MM.1S (cell line): ENCODE measurements around the gene DPH7.

Source experiments
- DNase-seq: peaks from one replicate; pipeline ENCODE4 v3.0.0-alpha.2; 2015
- H2AFZ ChIP-seq: fragments of 300-600 bp; sonication (generic); 2 replicates; pipeline ENCODE4 v1.6.0; 2016; ENCODE audit warnings: antibody characterized with exemption, low read length
- H3F3A ChIP-seq: fragments of 300-600 bp; sonication (generic); 2 replicates; pipeline ENCODE4 v1.6.1; 2016; ENCODE audit warnings: mild to moderate bottlenecking, antibody characterized with exemption, low read length, moderate library complexity, mixed read lengths; ENCODE audit not compliant: insufficient read depth
- H3K27ac ChIP-seq: fragments of 300-600 bp; sonication (generic); 2 replicates; pipeline ENCODE4 v1.5.1; 2016; ENCODE audit warnings: mild to moderate bottlenecking, low read length
- H3K27me3 ChIP-seq: fragments of 300-600 bp; sonication (generic); replicated peaks from 2 replicates; pipeline ENCODE4 v1.6.0; 2016; ENCODE audit warnings: low read length; ENCODE audit not compliant: insufficient read depth
- H3K36me3 ChIP-seq: fragments of 300-600 bp; sonication (generic); replicated peaks from 2 replicates; pipeline ENCODE4 v1.6.1; 2016; ENCODE audit warnings: mild to moderate bottlenecking, low read length, mixed read lengths; ENCODE audit not compliant: insufficient read depth
- H3K4me1 ChIP-seq: fragments of 300-600 bp; sonication (generic); 2 replicates; pipeline ENCODE4 v1.6.1; 2016; ENCODE audit warnings: low read length, mixed read lengths
- H3K4me2 ChIP-seq: fragments of 300-600 bp; sonication (generic); 2 replicates; pipeline ENCODE4 v1.6.0; 2016; ENCODE audit warnings: low read depth, low read length
- H3K4me3 ChIP-seq: fragments of 300-600 bp; sonication (generic); 2 replicates; pipeline ENCODE4 v1.5.1; 2016; ENCODE audit warnings: low read length, mixed read lengths
- H3K79me2 ChIP-seq: fragments of 300-600 bp; sonication (generic); 2 replicates; pipeline ENCODE4 v1.6.1; 2016; ENCODE audit warnings: mixed run types, low read length, mixed read lengths
- H3K9ac ChIP-seq: fragments of 300-600 bp; sonication (generic); 2 replicates; pipeline ENCODE4 v1.6.1; 2016; ENCODE audit warnings: low read length, mixed read lengths
- H3K9me2 ChIP-seq: fragments of 300-600 bp; sonication (generic); replicated peaks from 2 replicates; pipeline ENCODE4 v1.6.1; 2016; ENCODE audit warnings: mild to moderate bottlenecking, low read length, mixed read lengths; ENCODE audit not compliant: insufficient read depth
- H3K9me3 ChIP-seq: fragments of 300-600 bp; sonication (generic); replicated peaks from 2 replicates; pipeline ENCODE4 v1.6.1; 2016; ENCODE audit warnings: mild to moderate bottlenecking, low read length, mixed read lengths; ENCODE audit not compliant: insufficient read depth
- H4K20me1 ChIP-seq: fragments of 300-600 bp; sonication (generic); 2 replicates; pipeline ENCODE4 v1.6.1; 2016; ENCODE audit warnings: mild to moderate bottlenecking, low read length, moderate library complexity, mixed read lengths; ENCODE audit not compliant: insufficient read depth
- CTCF ChIP-seq: fragments of 300-600 bp; sonication (generic); IDR thresholded peaks from 2 replicates; pipeline ENCODE4 v1.5.1; 2016; ENCODE audit warnings: antibody characterized with exemption, low read length, mixed read lengths
- EZH2 ChIP-seq: fragments of 300-600 bp; sonication (generic); optimal IDR thresholded peaks from 2 replicates; pipeline ENCODE3; 2017; ENCODE audit warnings: low read depth, mild to moderate bottlenecking, antibody characterized with exemption, low read length, mixed read lengths
- EZH2phosphoT487 ChIP-seq: fragments of 300-600 bp; sonication (generic); IDR thresholded peaks from 2 replicates; pipeline ENCODE4 v1.6.1; 2018; ENCODE audit warnings: antibody characterized with exemption, low read length

DPH7 gene

GRCh38 chr9:137506274-137506673 lies 72.5 kb downstream of the DPH7 start:
- Histone ChIP-seq H3K9me3 (no peaks in the 10 kb centered on the region), H3K27me3 (peaks cover 20% of the 10 kb centered on the region), H3F3A (no peaks in the 10 kb centered on the region), H3K9ac (no peak overlapping the region), H3K79me2 (no peaks in the 10 kb centered on the region), H3K27ac (no peak overlapping the region), H3K4me1 (no peaks in the 10 kb centered on the region), H2AFZ (no peak overlapping the region), H3K4me3 (no peak overlapping the region), H4K20me1 (no peaks in the 10 kb centered on the region), H3K36me3 (no peaks in the 10 kb centered on the region), H3K4me2 (no peak overlapping the region), H3K9me2 (no peaks in the 10 kb centered on the region)
- no peak for DNase-seq
- no peak for TF ChIP-seq EZH2
- TF ChIP-seq CTCF = no peak
- no peak for TF ChIP-seq EZH2phosphoT487

- Histone ChIP-seq H3K9me3 (no peaks in the 10 kb centered on the region), H3K27me3 (peaks cover 24% of the 10 kb centered on the region), H3K9ac (no peak overlapping the region), H2AFZ (no peak overlapping the region), H3K79me2 (no peaks in the 10 kb centered on the region), H3K36me3 (no peaks in the 10 kb centered on the region), H3K4me2 (no peak overlapping the region), H3K9me2 (no peaks in the 10 kb centered on the region), H3K4me3 (no peak overlapping the region), H4K20me1 (no peaks in the 10 kb centered on the region), H3K4me1 (no peaks in the 10 kb centered on the region), H3K27ac (no peak overlapping the region), H3F3A (no peaks in the 10 kb centered on the region)
- TF ChIP-seq EZH2phosphoT487 (no peak), EZH2 (no peak), CTCF (no peak)
- no peak for DNase-seq
These were observed 73.1 kb downstream of the DPH7 start for GRCh38 chr9:137505421-137506140.
